Body of pancreas (tissue), 4 donors: ENCODE results near the gene ASB13.

Experiments
- CTCF ChIP-seq, 7 experiments: fragments of 450-650 bp in 4 of 7; fragments of 200-600 bp in 3 of 7; sonication (generic) in 3 of 7; IDR thresholded peaks; one replicate each; pipeline ENCODE4 v1.5.1; 2016 to 2019; ENCODE audit warnings: antibody characterized with exemption in 7 of 7
- POLR2A ChIP-seq, 3 donors: fragments of 450-650 bp; IDR thresholded peaks; one replicate each; pipeline ENCODE4 v1.6.1; 2016; ENCODE audit warnings: antibody characterized with exemption in 3 of 3, mild to moderate bottlenecking in 2 of 3

GRCh38 chr10:5651388-5651764 lies 15.0 kb downstream of the ASB13 start:
- TF ChIP-seq CTCF (IDR thresholded peaks at IDR 0.05) (no peak), POLR2A (IDR thresholded peaks at IDR 0.05) (no peak)
